Cardiac atrium fibroblast (primary cell): ENCODE measurements around the gene ADH1B. TPM values are rescaled to one million over a fixed set of nuclear protein-coding genes. Genes with fewer than 3 reads are reported as not detected.

Experiments
- total RNA-seq: library from RNA; depleted of rRNA; stranded (reverse); fragments of >200 nt; gene quantifications from 2 replicates; pipeline ENCODE4 v1.2.3, GENCODE V29; 2015

The ADH1B gene
- total RNA-seq = 31.3 and 59.8 TPM in 2 replicates

DNA sequence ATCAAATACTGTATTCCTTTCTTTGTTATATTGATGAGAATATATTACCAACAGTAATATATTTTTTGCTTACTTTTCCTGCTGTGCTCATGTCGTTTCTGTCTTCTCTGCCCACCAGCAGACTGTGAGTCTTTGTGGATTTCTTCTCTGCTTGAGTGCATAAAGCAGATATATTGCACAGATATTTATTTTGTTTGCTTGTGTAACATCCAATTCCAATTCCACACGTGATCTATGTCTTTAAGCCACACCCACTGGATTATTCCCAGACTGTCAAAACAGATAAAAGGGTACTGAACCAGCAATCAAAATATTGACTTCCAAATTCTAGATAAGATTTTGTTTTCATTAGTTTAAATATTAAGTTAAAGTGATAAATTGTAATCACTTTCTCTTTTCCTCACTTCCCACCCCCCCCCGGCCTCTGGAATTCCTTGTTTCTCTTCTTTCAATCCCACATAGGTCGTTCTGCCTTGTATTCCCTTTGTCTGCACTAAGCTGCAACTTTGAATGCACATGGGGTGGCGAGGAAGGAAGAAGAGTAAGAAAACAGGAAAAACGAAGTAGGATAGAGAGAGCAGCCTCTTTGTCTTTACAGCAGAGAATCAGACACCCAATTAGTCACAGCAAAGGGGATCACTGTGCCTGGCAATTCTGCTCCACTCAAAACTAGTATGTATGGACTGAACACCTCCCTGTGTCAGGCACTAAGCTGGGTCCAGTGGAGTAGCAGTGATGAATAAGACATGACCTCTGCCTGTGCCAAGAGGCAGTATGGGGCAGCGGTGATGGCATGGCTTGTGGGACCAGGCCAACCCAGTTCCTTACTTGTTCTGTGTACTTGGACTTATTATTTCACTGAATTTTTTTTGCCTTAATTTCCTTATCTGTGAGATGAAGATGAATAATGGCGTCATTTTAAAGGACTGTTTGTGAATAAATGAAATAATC lies at the start of gene ADH1B:
TSS of gene ADH1B (minus strand) at position 161 of the 951 bp plus-strand sequence. CDS start at position 91, 70 bp downstream.

DNA sequence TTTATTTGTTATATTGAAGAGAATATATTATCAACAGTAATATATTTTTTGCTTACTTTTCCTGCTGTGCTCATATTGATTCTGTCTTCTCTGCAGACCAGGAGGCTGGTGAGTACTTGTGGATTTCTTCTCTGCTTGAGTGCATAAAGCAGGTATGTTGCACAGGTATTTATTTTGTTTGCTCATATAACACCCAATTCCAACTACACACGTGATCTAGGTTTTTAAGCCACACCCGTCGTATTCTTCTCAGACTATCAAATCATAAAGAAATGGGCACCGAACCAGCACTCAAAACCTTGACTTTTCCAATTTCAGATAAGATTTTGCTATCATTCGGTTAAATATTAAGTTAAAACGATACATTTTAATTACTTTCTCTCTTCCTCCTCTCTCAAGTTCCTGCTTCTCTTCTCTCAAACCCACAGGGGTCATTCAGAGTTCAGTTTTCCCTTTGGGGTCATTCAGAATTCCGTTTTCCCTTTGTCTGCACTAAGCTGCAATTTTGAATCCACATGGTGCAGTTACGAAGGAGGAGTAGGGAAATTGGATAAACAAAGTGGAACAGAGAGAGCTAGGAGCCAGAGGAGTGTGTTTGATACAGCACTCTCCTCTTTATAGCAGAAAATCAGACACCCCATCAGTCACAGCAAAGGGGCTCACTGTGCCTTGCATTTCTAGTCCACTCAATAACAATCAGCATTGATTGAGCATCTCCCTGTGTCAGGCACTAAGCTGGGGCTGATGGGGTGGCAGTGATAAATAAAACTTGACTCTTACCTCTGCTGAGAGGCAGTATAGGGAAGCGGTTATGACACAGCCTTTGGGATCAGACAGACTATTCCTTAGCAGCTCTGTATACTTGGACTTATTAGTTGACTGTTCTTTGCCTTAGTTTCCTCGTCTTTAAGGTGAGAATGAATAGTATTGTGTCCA lies 31.7 kb upstream of the ADH1B start, which contains the start of gene ADH1C:
TSS of gene ADH1C (minus strand) at position 145 of the 936 bp plus-strand sequence. CDS start at position 74, 71 bp downstream.

DNA sequence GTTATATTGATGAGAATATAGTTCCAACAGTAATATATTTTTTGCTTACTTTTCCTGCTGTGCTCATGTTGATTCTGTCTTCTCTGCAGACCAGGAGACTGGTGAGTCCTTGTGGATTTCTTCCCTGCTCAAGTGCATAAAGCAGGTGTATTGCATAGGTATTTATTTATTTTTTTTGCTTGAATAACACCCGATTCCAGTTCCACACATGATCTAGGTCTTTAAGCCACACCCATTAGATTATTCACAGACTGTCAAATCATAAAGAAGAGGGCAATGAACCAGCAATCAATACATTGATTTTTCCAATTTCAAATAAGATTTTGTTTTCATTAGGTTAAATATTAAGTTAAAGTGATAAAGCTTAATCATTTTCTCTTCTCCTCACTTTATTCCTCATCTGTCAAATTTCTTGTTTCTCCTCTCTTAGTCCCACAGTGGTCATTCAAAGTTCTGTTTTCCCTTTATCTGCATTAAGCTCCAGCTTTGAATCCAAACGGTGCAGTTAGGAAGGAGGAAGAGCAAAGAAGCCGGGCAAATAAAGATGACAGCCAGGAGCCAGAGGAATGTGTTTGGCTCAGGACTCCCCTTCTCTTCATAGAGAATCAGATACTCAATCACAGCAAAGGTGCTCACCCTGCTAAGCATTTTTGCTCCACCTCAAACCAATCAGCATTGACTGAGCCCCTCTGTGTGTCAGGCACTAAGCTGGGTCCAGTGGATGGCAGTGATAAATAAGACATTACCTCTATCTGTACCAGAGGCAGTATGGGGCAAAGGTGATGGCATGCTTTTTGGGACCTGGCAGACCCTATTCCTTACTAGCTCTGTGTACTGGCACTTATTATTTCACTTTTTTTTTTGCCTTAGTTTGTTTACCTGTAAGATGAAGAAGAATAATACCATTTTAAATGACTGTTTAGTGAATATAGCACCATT lies 30.1 kb downstream of the ADH1B start, which contains the start of gene ADH1A:
TSS of gene ADH1A (minus strand) at position 138 of the 939 bp plus-strand sequence. CDS start at position 67, 71 bp downstream.

Other genes with a start within 250 kb of the ADH1B start
- 145 and 158 TPM in 2 replicates for gene ADH5, start 232.6 kb downstream of the ADH1B start, total RNA-seq
- gene ADH4, start 177.1 kb downstream of the ADH1B start, total RNA-seq = 0.16 TPM in 1 of 2 replicates, not detected in the other
- gene ADH6, start 102.2 kb downstream of the ADH1B start, total RNA-seq = 0.16 and 0.54 TPM in 2 replicates
- gene ADH1A, start 30.4 kb downstream of the ADH1B start, total RNA-seq = not detected in 2 replicates
- 0.54 and 1.3 TPM in 2 replicates for gene ADH1C, start 31.3 kb upstream of the ADH1B start, total RNA-seq
- not detected in 2 replicates for gene ADH7, start 113.9 kb upstream of the ADH1B start, total RNA-seq
- not detected in 2 replicates for gene C4orf17, start 189.6 kb upstream of the ADH1B start, total RNA-seq
- gene TRMT10A, start 242.6 kb upstream of the ADH1B start, total RNA-seq = 2.8 and 5.1 TPM in 2 replicates